Psoas muscle (tissue), 8 donors: ENCODE measurements around the gene C17orf113. TPM values are rescaled to one million over a fixed set of nuclear protein-coding genes. Genes with fewer than 3 reads are reported as not detected.

ENCODE experiments used
- ATAC-seq, 4 donors: fragments of 200-7000 bp; cut with Tn5 transposase; one replicate each; pipeline ENCODE4 v1.9.1; 2020; ENCODE audit warnings: moderate library complexity in 3 of 4, mild to moderate bottlenecking in 2 of 4
- DNase-seq, 2 donors: peaks; one replicate each; pipeline ENCODE4 v3.0.0-alpha.2; 2020
- H3K27ac ChIP-seq: fragments of 200-600 bp; one replicate; pipeline ENCODE4 v1.8.0; 2022
- H3K27me3 ChIP-seq, 3 donors: fragments of 200-600 bp in 1 of 3; one replicate each; pipeline versions ENCODE4 v1.6.1 to v1.8.0; 2013 to 2022; ENCODE audit warnings: low read length in 2 of 3, mild to moderate bottlenecking in 2 of 3, moderate library complexity in 1 of 3; ENCODE audit not compliant: insufficient read depth in 3 of 3
- H3K36me3 ChIP-seq, 2 donors: fragments of 200-600 bp in 1 of 2; one replicate each; pipeline versions ENCODE4 v1.6.1 to v1.8.0; 2013 to 2022; ENCODE audit warnings: low read depth in 1 of 2, mild to moderate bottlenecking in 1 of 2, moderate library complexity in 1 of 2; ENCODE audit not compliant: insufficient read depth in 1 of 2
- H3K4me1 ChIP-seq: fragments of 200-600 bp; one replicate; pipeline ENCODE4 v1.8.0; 2022
- H3K4me3 ChIP-seq: fragments of 200-600 bp; one replicate; pipeline ENCODE4 v1.8.0; 2022; ENCODE audit warnings: mild to moderate bottlenecking
- H3K9me3 ChIP-seq: fragments of 200-600 bp; one replicate; pipeline ENCODE4 v1.8.0; 2022
- WGBS, 3 donors: extraction: QIAGEN DNeasy Blood & Tissue Kit; methylation state at CpG; one replicate each; pipeline versions ENCODE4 v1.1.6 to v1.1.7; 2013; 5-methylcytosine and 5-hydroxymethylcytosine counted together
- intact Hi-C, 2 donors: fragments of 100-400 bp; cut with DNase I; formaldehyde crosslinking; loops; one replicate each; pipeline versions ENCODE4 v1.11.0 to v1.14.2; 2022
- polyA plus RNA-seq, 3 donors: library from polyadenylated mRNA; stranded (reverse); fragments of 200-250 nt; gene quantifications; one replicate each; pipeline ENCODE4 v1.2.3, GENCODE V29; 2013
- total RNA-seq, 4 donors: library from RNA; stranded (reverse); fragmentation: NEBNext Ultra II Directional in 2 of 4; extraction: Animal tissue kit (Norgen Biotek cat#: 25700) in 2 of 4; gene quantifications; one replicate each; pipeline versions ENCODE4 v1.2.1 to v1.2.4, GENCODE V29; 2021 to 2023
- TF ChIP-seq, protein P1 (sequence below): fragments of 200-600 bp; IDR thresholded peaks from one replicate; pipeline ENCODE4 v1.8.0; 2022; ENCODE audit warnings: antibody characterized with exemption
- donor health status: healthy with polysubstance abuse.
- donor health status: DM: no; HTN: no; CAD: no; lungs with moderate emphysema.
- donor health status: Bipolar disorder and iron deficiency.
- donor health status: healthy.
- donor health status: DM: yes; HTN: yes; CAD: no.
- donor health status: DM: no; HTN: no; CAD: no.
- donor health status: DM: no; HTN: no; CAD: no.
- donor health status: DM: yes; HTN: yes; CAD: no.

The C17orf113 gene
- total and polyA plus RNA-seq, 7 donors: 0.08 to 1.2 (median 0.56) TPM

- ATAC-seq (no peak), DNase-seq (no peak)
- Histone ChIP-seq H3K9me3 (no peaks in the 10 kb centered on the region), H3K4me3 (no peak overlapping the region), H3K4me1 (peaks cover 14% of the 10 kb centered on the region), H3K27me3 (no peaks in the 10 kb centered on the region), H3K27ac (no peak overlapping the region), H3K36me3 (peaks cover 4 to 11% of the 10 kb centered on the region in 2 donors)
- intact Hi-C loops: loop anchor here (5.0 kb wide), 2 partner anchors 34 to 69 kb away; partner anchors contain the start of gene ZNF385C (in 1 of the 2)
- TF ChIP-seq, protein P1, sequence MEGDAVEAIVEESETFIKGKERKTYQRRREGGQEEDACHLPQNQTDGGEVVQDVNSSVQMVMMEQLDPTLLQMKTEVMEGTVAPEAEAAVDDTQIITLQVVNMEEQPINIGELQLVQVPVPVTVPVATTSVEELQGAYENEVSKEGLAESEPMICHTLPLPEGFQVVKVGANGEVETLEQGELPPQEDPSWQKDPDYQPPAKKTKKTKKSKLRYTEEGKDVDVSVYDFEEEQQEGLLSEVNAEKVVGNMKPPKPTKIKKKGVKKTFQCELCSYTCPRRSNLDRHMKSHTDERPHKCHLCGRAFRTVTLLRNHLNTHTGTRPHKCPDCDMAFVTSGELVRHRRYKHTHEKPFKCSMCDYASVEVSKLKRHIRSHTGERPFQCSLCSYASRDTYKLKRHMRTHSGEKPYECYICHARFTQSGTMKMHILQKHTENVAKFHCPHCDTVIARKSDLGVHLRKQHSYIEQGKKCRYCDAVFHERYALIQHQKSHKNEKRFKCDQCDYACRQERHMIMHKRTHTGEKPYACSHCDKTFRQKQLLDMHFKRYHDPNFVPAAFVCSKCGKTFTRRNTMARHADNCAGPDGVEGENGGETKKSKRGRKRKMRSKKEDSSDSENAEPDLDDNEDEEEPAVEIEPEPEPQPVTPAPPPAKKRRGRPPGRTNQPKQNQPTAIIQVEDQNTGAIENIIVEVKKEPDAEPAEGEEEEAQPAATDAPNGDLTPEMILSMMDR: peak; percentile 9
- WGBS, 3 donors: 61 to 69% (median 62%) methylated on average over 17 to 19 of the region's 19 CpGs
Observed at GRCh38 chr17:42027961-42028790, 22.2 kb downstream of the C17orf113 start.

- Histone ChIP-seq H3K36me3 (peaks cover 4 to 17% of the 10 kb centered on the region in 2 donors), H3K9me3 (no peaks in the 10 kb centered on the region), H3K27me3 (no peaks in the 10 kb centered on the region), H3K4me1 (peaks cover 14% of the 10 kb centered on the region), H3K4me3 (no peak overlapping the region), H3K27ac (no peak overlapping the region)
- TF ChIP-seq, protein P1: no peak
- ATAC-seq (no peak), DNase-seq (no peak)
- 70 to 82% (median 77%) methylated on average over 5 of the region's 5 CpGs for WGBS, 3 donors
- intact Hi-C loops: loop anchor here (5.0 kb wide), 2 partner anchors 35 to 70 kb away; partner anchors contain the start of gene ZNF385C (in 1 of the 2)
Observed at GRCh38 chr17:42027590-42027889, 22.9 kb downstream of the C17orf113 start.

- H3K36me3 ChIP-seq: peaks cover 7 to 22% of the 10 kb centered on the region in 2 donors
- ATAC-seq (no peak), DNase-seq (no peak)
- TF ChIP-seq, protein P1: no peak
- WGBS, 3 donors: 39 to 53% (median 48%) methylated on average over 16 to 17 of the region's 17 CpGs
- H3K9me3 ChIP-seq: no peaks in the 10 kb centered on the region
- intact Hi-C loops: loop anchor here (5.0 kb wide), 2 partner anchors 35 to 70 kb away; partner anchors contain the start of gene ZNF385C (in 1 of the 2)
- peaks cover 14% of the 10 kb centered on the region for H3K4me1 ChIP-seq
- H3K4me3 ChIP-seq: no peak overlapping the region
- H3K27ac ChIP-seq: no peak overlapping the region
- no peaks in the 10 kb centered on the region for H3K27me3 ChIP-seq
Observed at GRCh38 chr17:42026857-42027589, 23.4 kb downstream of the C17orf113 start.

GRCh38 chr17:42025936-42026335, 24.5 kb downstream of the C17orf113 start:
- Histone ChIP-seq H3K27ac (peak overlapping the region; percentile 65), H3K27me3 (no peaks in the 10 kb centered on the region), H3K9me3 (no peaks in the 10 kb centered on the region), H3K4me1 (peaks cover 24% of the 10 kb centered on the region), H3K36me3 (peaks cover 10 to 30% of the 10 kb centered on the region in 2 donors), H3K4me3 (no peak overlapping the region)
- intact Hi-C loops: loop anchor here (2.0 to 5.0 kb wide), 4 partner anchors 36 to 89 kb away; partner anchors contain the start of gene ZNF385C (in 1 of the 2)
- TF ChIP-seq, protein P1: no peak
- DNase-seq (no peak), ATAC-seq (no peak)
- 91 to 98% (median 96%) methylated on average over 3 of the region's 3 CpGs for WGBS, 3 donors
